ENCODE data around the gene NAPSA. TPM values are rescaled to one million over a fixed set of nuclear protein-coding genes. Genes with fewer than 3 reads are reported as not detected.

NAPSA gene
- polyA plus RNA-seq, 1 of the 3 experiments (the other 2 are of a cell fraction), result 0.43 TPM

- Histone ChIP-seq H2AFZ (ENCODE audit: low read depth) (no peak overlapping the region), H3K9ac (no peak overlapping the region), H3K4me3 (ENCODE audit: low read depth in 2 of 2, low read length in 1 of 2) (no peak overlapping the region), H3K27ac (ENCODE audit: low read depth in 2 of 2, low read length in 1 of 2) (no peak overlapping the region), H3K79me2 (ENCODE audit: insufficient read depth) (no peaks in the 10 kb centered on the region), H3K4me1 (ENCODE audit: control insufficient read depth in 1 of 2, insufficient read depth in 2 of 2, low read depth in 1 of 2, low read length in 1 of 2) (peaks cover 0 to 18% of the 10 kb centered on the region in 2 experiments; a peak in 1 of 4 replicates), H3F3A (replicated peaks; ENCODE audit: insufficient read depth) (no peaks in the 10 kb centered on the region), H3K4me2 (no peak overlapping the region), H3K9me3 (no peaks in the 10 kb centered on the region), H3K36me3 (replicated peaks in 1 of 2; ENCODE audit: control insufficient read depth in 1 of 2, insufficient read depth in 2 of 2, low read length in 1 of 2) (no peaks in the 10 kb centered on the region), H3K9me2 (no peaks in the 10 kb centered on the region), H4K20me1 (ENCODE audit: insufficient read depth) (0 out of 2 replicates have a peak, but pooled peaks cover 3% of the 10 kb centered on the region), H3K27me3 (ENCODE audit: insufficient read depth) (peaks cover 16% of the 10 kb centered on the region; the same call in 1 of the 2 replicates)
- CTCF ChIA-PET, result no interaction called here
- WGBS (ENCODE audit: low lambda C conversion rate), result 81% methylated on average over 39 of the region's 55 CpGs
- POLR2A ChIA-PET, result no interaction called here
- TF ChIP-seq POLR2AphosphoS5 (IDR thresholded peaks at IDR 0.05; ENCODE audit: low read depth, low read length) (no peak), FOSL2 (IDR thresholded peaks at IDR 0.05; ENCODE audit: borderline replicate concordance, low read depth) (no peak), ZBTB33 (IDR thresholded peaks at IDR 0.05; ENCODE audit: borderline replicate concordance, low read depth) (no peak), TAF1 (IDR thresholded peaks at IDR 0.05; ENCODE audit: borderline replicate concordance, low read depth, low read length) (no peak), JUND (IDR thresholded peaks at IDR 0.05) (no peak), FOXJ3 (CRISPR knock-in tag; IDR thresholded peaks at IDR 0.05) (no peak), EZH2phosphoT487 (IDR thresholded peaks at IDR 0.05; ENCODE audit: borderline replicate concordance, low read depth) (no peak), MXI1 (IDR thresholded peaks at IDR 0.05; ENCODE audit: low read depth, low read length) (no peak), FOXM1 (IDR thresholded peaks at IDR 0.05; ENCODE audit: low read depth) (no peak), SMC3 (IDR thresholded peaks at IDR 0.05; ENCODE audit: low read depth, low read length) (no peak), CHD2 (IDR thresholded peaks at IDR 0.05; ENCODE audit: low read length, partially characterized antibody) (no peak), GABPA (IDR thresholded peaks at IDR 0.05; ENCODE audit: low read depth) (no peak), RAD21 (IDR thresholded peaks at IDR 0.05; ENCODE audit: low read length) (no peak), TEAD4 (IDR thresholded peaks at IDR 0.05; ENCODE audit: borderline replicate concordance, insufficient read depth) (no peak), NFIC (IDR thresholded peaks at IDR 0.05; ENCODE audit: borderline replicate concordance) (no peak), MAX (IDR thresholded peaks at IDR 0.05; ENCODE audit: low read depth) (no peak), RFX5 (IDR thresholded peaks at IDR 0.05; ENCODE audit: low read length) (no peak)
- TF ChIP-seq, protein P1, sequence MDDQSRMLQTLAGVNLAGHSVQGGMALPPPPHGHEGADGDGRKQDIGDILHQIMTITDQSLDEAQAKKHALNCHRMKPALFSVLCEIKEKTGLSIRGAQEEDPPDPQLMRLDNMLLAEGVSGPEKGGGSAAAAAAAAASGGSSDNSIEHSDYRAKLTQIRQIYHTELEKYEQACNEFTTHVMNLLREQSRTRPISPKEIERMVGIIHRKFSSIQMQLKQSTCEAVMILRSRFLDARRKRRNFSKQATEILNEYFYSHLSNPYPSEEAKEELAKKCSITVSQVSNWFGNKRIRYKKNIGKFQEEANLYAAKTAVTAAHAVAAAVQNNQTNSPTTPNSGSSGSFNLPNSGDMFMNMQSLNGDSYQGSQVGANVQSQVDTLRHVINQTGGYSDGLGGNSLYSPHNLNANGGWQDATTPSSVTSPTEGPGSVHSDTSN (IDR thresholded peaks at IDR 0.05), result no peak
- TF ChIP-seq, protein P2, sequence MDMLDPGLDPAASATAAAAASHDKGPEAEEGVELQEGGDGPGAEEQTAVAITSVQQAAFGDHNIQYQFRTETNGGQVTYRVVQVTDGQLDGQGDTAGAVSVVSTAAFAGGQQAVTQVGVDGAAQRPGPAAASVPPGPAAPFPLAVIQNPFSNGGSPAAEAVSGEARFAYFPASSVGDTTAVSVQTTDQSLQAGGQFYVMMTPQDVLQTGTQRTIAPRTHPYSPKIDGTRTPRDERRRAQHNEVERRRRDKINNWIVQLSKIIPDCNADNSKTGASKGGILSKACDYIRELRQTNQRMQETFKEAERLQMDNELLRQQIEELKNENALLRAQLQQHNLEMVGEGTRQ (IDR thresholded peaks at IDR 0.05; ENCODE audit: borderline replicate concordance, low read depth, low read length), result no peak
- TF ChIP-seq, protein P3, sequence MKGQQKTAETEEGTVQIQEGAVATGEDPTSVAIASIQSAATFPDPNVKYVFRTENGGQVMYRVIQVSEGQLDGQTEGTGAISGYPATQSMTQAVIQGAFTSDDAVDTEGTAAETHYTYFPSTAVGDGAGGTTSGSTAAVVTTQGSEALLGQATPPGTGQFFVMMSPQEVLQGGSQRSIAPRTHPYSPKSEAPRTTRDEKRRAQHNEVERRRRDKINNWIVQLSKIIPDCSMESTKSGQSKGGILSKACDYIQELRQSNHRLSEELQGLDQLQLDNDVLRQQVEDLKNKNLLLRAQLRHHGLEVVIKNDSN (IDR thresholded peaks at IDR 0.05; ENCODE audit: borderline replicate concordance, low read depth), result no peak
- no peak for DNase-seq
These were observed 42.3 kb downstream of the NAPSA start for GRCh38 chr19:50322931-50323781.
